T follicular helper cell (primary cell): ENCODE results near the gene RUNX3.
"Not testable (repeated sequence)": the region's sequence is repeated elsewhere in the genome, so short reads cannot be mapped to it uniquely, and the experiment has no call there.

ENCODE experiments used
- DNase-seq: peaks from one replicate; pipeline ENCODE4 v3.0.0-alpha.2; 2020; ENCODE audit warnings: low read depth

RUNX3 gene

DNA sequence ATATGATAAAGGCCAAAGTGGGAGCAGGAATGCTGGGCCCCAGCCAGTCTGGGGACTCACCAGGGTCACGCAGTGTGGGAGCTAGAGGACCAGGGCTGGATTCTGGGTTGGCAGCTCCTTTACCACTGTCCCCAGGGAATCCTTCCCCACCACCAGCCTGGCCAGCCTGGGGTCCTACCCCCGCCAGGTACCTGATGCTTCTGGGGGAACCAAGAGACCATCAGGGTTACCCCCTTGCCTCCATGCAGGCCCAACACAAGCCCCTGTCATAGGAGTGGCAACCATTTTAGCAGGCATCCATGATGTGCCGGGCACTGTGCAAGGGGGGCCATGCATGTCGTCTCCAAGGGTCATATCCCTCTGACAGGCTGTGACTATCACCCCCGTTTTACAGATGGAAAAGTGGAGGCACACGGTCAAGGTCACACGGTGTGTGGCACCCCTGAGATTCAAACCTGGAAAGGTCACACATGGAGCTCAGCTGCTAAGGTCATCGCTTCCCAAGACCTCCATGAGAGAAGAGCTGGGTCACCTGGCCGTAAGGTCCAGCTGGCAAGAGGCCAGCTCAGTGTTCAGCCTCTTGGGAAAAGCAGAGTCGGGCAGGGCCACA is 16.4 kb downstream of the RUNX3 start:
- DNase-seq = no peak

DNA sequence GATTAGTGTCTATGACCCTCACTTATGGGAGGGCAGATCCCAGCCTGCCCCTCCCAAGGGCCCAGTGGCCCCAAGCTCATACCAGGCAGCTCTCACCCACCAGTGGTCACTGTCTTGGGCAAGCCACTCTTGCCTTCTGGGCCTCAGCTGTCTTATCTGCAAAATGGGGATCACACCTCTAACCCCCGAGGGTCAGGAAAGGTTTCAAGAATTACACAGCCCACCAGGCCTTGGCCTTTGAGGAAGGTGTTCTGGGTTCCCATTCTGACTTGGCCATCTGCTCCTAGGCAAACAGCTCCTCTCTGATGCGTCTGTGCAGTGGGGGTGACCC is 16.8 kb downstream of the RUNX3 start:
- DNase-seq = no peak

DNA sequence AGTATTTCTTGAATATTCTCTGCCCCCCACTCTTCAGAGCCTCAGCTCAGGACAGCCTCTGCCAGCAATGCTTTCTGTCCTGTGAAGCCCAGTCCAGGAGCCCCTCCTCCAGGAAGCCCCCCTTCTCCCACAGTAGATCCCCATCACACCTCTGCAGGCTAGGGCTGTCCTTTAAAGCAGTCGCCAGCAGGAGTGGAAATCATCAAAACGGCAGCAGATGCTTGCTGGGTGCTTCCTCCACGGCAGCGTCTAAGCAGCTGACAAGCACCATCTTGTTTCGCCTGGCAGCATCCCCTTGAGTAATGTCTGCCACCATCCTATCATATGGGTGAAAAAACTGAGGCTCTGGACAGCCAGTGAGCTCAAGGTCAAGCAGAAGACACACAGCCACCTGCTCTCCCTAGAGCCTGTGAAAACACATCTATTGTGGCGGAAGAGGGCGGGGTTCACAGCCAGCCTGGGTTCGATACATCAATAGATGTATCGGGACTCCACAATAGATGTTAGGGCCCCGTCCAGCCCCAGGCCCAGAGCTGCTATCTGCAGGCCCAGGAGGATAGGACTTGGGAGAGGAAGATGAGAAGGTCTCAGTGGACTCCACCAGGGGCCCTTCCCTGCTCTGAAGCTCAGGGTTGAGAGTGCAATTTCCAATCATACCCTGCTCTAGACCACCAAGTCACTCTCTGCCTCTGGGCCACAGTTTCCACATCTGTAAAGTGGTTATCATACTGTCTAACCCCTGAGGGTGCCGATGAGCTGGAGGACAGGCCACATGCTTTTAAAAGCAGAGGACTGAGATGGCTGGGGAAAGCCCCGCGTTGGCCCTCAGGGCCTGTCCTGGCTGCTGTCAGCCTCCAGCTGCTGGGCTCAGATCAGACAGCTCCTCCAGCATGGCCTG is 17.5 kb downstream of the RUNX3 start:
- no peak for DNase-seq

DNA sequence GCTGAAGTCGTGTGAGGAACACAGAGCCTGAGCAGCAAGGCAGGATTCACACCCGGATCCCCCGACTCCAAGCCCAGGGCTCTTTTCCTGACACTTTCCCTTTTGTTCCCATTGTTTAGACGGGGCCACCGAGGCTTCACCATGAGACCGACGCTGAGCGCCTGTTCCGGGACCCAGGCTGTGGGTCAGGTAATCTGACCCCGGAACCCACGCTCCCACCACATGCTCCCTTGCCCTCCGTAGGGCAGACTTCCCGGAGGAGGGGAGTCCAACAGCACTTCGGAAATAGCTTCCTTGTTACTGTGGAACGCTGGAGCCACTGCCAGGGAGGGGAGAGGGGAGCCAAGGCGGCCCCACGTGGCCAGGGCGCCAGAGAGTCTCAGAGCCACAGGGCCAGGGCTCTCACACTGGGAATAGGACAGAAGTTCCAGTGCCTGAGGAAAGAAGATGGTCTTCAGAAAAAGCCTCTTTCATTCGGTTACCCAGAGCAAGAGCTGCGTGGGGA is 18.4 kb downstream of the RUNX3 start:
- DNase-seq = no peak

DNA sequence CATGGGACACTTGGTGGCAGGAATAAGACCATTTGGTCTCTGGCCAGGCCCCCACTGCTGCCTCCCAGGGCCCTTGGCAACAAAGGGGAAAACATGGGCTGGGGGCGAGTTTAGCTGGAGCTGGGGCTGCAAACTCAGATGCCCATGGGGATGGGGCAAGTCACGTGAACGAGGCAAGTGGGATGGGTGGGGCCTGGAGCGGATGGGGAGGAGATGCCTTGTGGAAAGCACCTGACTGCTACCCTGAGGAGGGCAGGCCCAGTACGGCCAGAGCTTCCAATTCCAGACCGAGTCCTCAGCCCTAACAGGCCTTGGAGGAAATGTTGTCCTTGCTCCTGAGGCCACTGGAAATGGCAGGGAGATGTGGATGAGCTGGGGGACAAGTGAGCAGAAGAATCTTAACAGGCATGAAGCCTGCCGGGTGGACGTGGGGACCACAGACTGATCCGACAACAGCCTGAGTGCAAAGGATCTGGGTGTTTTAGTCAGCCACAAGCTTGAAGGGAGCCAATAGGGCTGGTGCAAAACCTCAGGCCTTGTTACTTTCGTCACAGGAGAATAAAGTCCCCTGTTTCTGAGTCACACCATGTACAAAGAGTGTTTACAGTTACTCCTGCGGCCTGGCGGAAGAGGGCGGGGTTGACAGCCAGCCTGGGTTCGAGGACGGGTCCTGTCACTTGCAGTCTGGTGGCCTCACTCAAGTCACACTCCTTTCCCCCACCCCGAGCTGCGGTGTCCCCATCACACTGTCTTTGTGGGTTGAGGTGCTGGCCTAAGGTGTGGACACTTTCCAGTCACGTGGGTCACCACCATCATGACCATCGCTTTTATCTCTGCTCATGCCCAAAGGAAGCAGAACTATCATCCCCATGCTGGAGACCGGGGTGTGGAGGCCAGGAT is 19.1 kb downstream of the RUNX3 start:
- DNase-seq = peak; percentile 45

DNA sequence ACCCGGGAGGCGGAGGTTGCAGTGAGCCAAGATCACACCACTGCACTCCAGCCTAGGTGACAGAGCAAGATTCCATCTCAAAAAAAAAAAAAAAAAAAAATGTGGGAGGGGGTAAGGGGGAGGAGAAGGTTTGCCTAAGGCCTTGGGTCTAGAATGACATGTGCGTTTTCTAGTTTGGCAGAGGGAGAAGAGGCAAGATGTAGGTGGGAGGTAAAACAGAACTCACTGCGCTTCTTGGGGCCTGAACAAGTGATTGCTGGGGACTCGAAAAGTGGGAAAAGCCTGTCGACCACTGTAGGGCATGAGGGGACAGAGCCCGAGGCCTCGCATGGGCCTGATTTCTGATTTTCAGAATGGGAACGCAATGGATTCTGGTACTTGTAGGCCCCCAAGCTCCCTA is 19.9 kb downstream of the RUNX3 start:
- no peak for DNase-seq

DNA sequence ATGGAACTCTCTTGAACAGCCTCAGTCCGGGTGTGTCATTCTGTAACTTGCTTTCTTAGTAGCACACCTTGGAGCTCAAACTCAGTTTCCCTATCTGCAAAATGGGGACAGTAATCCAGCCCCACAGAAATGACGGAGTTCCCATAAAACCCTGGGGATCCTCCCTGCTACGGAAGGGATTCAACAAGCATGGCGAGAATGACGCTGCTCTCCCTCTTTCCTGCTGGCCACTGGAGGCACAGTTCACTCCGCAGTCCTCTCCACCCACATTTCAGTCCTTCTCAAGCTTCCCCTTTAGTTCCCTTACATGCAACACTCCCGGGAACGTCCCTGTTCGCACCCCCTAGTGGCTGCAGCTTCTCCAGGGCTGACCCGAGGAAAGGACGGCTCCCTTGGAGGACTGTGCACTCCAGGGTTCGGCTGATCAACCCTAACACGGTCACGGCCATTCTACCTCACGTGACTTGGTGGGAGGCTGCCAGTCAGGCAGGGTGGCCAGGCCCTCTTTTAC is 20.6 kb downstream of the RUNX3 start:
- DNase-seq = no peak

DNA sequence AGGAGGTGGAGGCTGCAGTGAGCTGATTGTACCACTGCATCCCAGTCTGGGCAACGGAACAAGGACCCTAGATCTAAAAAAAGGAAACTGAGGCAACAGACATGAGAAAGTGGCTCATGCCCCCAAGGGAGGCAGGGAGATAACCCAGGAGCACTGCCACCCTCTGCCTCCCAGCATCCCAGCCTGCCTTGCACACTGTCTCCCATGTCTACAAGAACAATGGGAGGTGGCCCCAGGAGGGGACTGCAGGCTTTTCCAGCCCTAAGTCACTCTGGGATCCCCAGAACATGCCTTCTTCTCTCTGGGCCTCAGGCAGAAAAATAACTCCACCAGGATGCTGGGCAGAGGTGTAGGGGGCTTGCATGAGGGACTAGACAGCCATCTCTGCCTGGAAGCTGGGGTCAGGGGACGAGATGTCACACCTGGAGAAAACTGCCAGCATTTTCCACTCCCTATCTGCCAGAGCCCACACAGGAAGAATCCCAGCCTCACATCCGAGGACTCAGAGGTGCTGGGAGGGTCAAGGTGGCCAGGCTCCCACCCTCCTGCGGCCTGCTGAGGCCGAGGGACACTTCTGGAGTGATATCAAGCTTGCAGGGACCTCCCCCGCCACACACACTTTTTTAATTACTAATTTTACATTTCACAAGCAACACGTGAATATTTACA is 21.4 kb downstream of the RUNX3 start:
- no peak for DNase-seq

DNA sequence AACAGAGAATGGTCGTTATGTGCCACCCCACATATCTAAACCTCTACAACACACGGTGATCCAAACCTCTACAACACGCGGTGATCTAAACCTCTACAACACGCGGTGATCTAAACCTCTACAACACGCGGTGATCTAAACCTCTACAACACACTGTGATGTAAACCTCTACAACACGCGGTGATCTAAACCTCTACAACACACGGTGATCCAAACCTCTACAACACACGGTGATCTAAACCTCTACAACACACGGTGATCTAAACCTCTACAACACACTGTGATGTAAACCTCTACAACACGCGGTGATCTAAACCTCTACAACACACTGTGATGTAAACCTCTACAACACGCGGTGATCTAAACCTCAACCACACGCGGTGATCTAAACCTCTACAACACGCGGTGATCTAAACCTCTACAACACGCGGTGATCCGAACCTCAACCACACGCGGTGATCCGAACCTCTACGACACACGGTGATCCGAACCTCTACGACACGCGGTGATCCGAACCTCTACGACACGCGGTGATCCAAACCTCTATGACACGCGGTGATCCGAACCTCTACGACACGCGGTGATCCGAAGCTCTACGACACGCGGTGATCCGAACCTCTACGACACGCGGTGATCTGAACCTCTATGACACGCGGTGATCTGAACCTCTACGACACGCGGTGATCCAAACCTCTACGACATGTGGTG is 22.3 kb downstream of the RUNX3 start:
- DNase-seq = not testable (repeated sequence)

DNA sequence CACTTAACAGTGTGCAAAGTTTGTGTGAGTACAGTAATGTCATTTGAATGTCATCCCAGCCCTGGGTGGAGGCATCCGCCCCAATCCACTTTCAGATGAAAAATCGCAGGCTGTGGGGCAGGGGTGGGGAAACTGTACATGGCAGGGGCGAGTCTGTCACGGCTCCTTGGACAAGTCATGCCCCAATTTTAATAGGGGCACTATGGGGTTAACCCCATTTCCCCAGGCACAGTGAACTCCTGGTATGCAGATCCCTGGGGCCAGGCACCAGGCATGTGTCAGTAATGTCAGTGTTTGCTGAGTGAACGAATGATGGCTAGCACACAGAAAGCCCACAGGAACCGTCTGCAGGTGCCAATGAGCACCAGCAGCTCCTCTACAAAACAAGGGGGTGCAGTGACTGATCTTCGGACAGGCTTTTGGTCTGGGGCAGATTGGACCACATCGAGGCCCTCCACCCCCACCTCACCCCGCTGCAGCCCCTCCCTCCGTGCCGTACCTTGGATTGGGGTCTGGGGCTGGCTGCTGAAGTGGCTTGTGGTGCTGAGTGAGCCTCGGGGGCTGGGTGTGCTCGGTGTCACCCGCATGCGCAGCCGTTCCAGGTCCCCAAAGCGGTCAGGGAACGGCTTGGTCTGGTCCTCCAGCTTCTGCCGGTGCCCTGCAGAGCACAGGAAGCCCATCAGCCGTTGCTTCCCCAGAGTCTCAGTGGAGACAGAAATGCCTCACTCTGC is 23.2 kb downstream of the RUNX3 start:
- DNase-seq = no peak

DNA sequence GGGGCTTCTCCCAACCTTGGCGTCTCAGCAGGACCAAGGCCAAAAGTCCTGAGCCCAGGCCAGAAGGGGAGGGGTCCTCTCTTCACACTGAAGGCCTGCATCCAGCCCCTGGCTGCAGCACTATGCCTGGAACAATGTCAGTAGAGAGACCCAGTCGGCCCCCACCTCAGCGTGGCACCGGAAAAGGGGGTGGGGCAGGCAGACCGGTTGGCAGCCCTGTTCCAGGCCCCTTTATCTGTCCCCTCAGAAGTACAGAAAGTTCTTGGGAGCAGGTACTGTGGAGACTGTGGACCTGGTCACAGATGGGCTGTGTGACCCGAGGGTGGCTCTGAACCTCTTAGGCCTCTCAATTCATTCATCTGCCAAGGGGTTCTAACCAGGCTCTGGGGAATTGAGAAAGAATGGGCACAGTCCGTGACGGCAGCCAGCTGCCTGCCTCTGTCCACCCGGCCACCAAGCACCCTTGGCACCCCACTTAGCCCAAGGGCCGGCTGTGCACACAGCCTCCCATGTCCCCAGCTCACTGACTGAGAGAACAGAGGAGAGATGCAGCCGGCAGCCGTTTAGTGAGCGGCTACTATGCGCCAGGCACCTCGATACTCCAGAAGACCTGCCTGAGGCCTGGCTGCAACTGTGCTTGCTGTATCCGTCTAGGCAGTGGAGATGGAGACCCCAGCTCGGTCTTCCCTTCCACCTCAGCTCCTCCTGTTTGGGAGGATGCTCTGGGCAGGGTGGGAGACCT is 23.9 kb downstream of the RUNX3 start:
- DNase-seq = no peak

DNA sequence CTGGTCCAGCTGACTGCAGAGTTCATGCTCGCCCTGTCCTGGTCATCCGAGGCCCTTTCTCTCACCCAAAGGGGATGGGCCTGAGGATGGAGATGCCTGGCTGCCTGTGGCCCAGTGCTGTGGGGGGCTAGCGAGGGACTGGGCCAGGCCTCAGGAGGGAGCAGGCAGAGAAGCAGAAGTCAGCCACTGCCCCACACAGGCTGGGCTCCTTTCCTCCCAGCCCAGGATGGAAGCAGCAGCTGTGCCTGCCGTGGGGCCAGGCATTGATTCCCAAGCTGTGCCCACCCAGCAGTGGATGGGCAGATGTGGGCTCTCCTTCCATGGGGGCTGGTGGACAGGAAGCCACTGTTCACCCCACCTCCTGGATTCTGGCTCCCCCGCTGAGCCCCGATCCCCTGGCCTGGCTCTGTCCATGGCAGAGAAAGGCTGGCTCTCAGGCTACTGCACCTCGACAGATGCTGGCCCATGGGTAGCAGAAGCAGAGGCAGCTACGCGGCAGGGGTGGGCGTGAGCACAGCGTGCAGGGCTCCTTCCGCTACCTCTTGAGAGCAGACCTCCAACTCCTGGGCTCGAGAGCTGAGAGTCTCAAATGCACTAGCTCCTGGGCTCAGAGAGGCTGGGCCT is 24.6 kb downstream of the RUNX3 start:
- no peak for DNase-seq

DNA sequence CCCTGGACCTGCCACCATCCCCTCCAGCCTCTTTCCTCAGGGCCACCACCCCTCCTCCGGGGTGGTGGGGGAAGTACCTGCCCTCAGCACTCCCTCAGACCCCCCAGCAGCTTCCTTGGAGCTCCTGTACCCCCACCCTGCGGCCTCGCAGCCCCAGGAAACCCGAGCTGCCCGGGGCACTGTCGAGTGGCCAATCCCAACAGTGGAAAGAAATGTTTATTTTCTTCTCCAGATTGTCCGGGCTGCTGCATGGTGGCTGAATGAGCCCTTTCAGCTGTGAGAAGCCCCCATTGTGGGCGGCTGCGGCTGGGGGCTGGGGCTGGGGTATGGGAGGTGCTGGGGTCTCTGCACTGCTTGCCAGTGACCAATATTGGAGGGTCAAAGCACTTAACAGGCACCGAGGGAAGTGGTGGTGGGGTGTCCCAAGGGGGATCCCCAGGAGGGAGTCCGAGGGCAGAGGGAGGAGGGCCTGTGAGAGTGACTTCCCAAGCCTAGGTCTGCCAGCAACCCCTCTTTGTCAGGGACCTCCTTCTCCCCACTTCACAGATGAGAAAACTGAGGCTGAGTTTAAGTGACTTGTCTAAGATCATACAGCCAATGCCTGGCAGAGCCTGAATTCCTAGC is 25.2 kb downstream of the RUNX3 start:
- no peak for DNase-seq

DNA sequence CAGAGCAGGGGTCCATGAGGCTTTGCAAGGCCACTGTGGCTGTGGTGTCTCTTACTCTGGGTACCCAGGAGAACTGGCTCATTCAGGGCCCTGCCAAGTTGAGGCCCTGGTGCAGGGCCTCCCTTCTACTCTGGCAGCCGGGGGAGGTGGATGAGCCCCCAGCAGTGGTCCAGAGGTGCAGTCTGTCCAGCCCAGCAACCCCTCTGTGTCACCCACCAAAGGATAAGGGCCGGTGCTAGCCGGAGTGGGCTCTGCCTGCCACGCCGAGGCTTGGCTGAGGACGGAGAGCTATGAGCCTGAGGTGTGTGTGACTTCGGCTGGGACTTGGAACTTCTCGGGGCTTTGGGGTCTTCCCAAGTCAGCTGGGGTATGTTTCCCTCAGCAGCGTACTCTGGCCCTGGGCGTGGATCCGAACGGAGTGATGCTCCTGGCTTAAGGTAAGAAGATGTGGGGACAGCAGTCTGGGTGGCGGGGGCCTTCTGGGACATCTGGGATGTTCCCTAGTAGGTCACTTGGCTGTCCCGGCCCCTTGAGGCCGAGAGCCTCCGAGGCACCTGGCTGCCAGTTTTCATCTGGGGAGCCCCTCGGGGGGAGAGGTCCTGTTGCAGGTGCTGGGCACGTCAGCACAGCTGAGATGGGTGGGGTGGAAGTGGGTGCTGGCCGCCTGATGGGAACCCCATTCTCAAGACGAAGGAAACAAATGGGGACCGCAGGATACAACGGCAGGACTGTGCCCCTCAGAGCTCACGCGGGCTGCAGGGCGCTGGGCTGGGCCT is 25.9 kb downstream of the RUNX3 start:
- no peak for DNase-seq

DNA sequence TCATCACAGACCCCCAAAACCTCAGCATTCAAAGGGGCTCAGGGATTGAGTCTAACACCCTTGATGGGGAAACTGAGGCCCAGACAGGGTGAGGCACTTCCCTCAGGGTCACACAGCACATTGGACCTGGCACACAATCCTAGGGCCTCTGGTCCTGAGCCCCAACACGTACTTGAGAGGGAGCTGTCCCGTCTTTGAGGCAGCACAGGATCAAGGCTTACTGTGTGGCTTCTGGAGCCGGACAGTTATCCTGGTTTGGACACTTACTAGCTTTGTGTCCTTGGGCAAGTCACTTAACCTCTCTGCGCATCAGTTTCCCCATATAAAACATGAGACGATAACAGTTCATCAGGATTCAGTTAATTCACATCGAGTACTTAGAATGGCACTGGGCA is 26.5 kb downstream of the RUNX3 start:
- DNase-seq = no peak

DNA sequence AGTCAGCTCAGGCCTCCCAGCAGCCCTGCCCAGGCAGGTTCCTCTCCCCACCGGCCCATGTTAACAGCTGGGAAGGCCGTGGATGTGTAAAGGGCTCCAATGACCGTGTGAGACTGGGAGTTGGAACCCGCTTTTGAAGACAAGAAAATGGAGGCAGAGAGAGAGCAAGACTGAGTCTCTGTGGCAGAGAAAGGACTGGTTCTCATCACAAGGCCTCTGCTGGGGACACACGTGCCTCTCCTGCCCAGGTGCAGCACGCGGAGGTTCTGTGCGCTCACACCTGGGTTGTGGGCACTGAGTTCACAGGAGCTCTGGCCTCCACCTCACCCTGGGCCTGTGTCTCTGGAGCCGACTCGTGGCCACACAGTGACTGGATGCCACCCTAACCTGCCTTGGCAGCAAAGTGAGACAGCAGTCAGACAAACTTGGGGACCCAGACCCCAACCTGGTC is 27.0 kb downstream of the RUNX3 start:
- no peak for DNase-seq

DNA sequence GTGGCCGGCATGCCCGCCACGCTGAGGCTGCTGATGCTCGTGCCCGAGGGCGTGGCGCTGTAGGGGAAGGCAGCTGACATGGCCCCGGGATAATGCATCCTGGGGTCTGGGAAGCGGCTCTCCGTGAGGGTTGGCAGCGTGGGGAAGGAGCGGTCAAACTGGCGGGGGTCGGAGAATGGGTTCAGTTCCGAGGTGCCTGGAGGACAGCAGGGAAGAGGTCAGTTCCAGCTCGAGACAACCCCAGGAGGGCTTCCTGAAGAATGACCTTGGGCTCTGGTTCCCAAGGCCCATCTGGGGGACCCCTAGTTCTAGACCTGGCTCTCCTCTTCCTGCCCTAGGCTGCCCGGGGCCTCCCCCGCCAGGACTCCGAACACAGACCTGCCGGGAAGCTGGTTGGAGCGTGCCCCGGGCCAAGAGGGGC is 27.6 kb downstream of the RUNX3 start:
- no peak for DNase-seq
